Large intestine (tissue), 3 donors: Measurements from ENCODE around the gene IFNLR1. TPM values are rescaled to one million over a fixed set of nuclear protein-coding genes. Genes with fewer than 3 reads are reported as not detected.

Experiments
- DNase-seq, 2 donors: peaks; one replicate each; pipeline versions ENCODE4 v3.0.0 to v3.0.0-alpha.2; 2013
- H3K27ac ChIP-seq: one replicate; pipeline ENCODE4 v1.5.1; 2013; ENCODE audit warnings: low read length
- H3K27me3 ChIP-seq: 2 replicates; pipeline ENCODE4 v1.6.1; 2013; ENCODE audit warnings: low read length; ENCODE audit not compliant: control insufficient read depth, insufficient read depth
- H3K36me3 ChIP-seq: 2 replicates; pipeline ENCODE4 v1.6.1; 2013; ENCODE audit warnings: low read length; ENCODE audit not compliant: control insufficient read depth, insufficient read depth
- H3K4me1 ChIP-seq: one replicate; pipeline ENCODE4 v1.6.1; 2013; ENCODE audit warnings: low read length; ENCODE audit not compliant: control insufficient read depth, insufficient read depth
- H3K4me3 ChIP-seq: one replicate; pipeline ENCODE4 v1.5.1; 2013; ENCODE audit warnings: low read length
- H3K9me3 ChIP-seq: one replicate; pipeline ENCODE4 v1.6.1; 2013; ENCODE audit warnings: mild to moderate bottlenecking, low read depth, low read length, moderate library complexity; ENCODE audit not compliant: control insufficient read depth
- WGBS: methylation state at CpG from one replicate; pipeline ENCODE4 v1.1.5; 2013; ENCODE audit warnings: low lambda C conversion rate; ENCODE audit not compliant: insufficient coverage; 5-methylcytosine and 5-hydroxymethylcytosine counted together
- polyA plus RNA-seq: library from polyadenylated mRNA; unstranded; fragments of 120-200 nt; gene quantifications from one replicate; pipeline ENCODE4 v1.2.1, GENCODE V29; 2013

IFNLR1 gene
- polyA plus RNA-seq, 1 donor, result 11.7 TPM

- DNase-seq, result peak; percentile 83 to 93
- no peaks in the 10 kb centered on the region for H3K27me3 ChIP-seq
- no CpG with 5 or more reads among the region's 19 CpGs for WGBS
Measured at GRCh38 chr1:24105368-24106160, 81.5 kb downstream of the IFNLR1 start.

GRCh38 chr1:24104854-24105253 lies 82.2 kb downstream of the IFNLR1 start:
- H3K4me1 ChIP-seq, result peaks cover 90% of the 10 kb centered on the region
- no peaks in the 10 kb centered on the region for H3K27me3 ChIP-seq
- H3K36me3 ChIP-seq, result peaks cover 14% of the 10 kb centered on the region
- H3K27ac ChIP-seq, result peak overlapping the region; percentile 98
- WGBS, result 40% methylated on average over 1 of the region's 7 CpGs
- H3K9me3 ChIP-seq, result no peaks in the 10 kb centered on the region
- no peak for DNase-seq
- H3K4me3 ChIP-seq, result no peak overlapping the region

More at GRCh38 chr1:24105368-24106160, 81.5 kb downstream of the IFNLR1 start:
- Histone ChIP-seq H3K27ac (peak overlapping the region; percentile 98), H3K4me1 (peaks cover 88% of the 10 kb centered on the region), H3K36me3 (peaks cover 14% of the 10 kb centered on the region), H3K4me3 (peak overlapping the region; percentile 61), H3K9me3 (no peaks in the 10 kb centered on the region)

Other genes starting within 250 kb of the IFNLR1 start
- gene PNRC2, start 227.5 kb downstream of the IFNLR1 start, polyA plus RNA-seq, result 165 TPM
- gene SRSF10, start 207.0 kb downstream of the IFNLR1 start, polyA plus RNA-seq, result 169 TPM
- gene MYOM3, start 75.2 kb downstream of the IFNLR1 start, polyA plus RNA-seq, result 69.5 TPM
- gene IL22RA1, start 44.1 kb downstream of the IFNLR1 start, polyA plus RNA-seq, result 100 TPM
- gene GRHL3, start 132.1 kb upstream of the IFNLR1 start, polyA plus RNA-seq, result 0.54 TPM
- 5.7 TPM for gene STPG1, start 226.5 kb upstream of the IFNLR1 start, polyA plus RNA-seq
- 16.0 TPM for gene NIPAL3, start 228.5 kb upstream of the IFNLR1 start, polyA plus RNA-seq